GM04503 (cell line): ENCODE measurements around the gene NTRK3.

Experiments
- DNase-seq: peaks from one replicate; pipeline ENCODE4 v3.0.0-alpha.2; 2012; ENCODE audit warnings: low read depth

NTRK3 gene

GRCh38 chr15:88230823-88231222 lies 25.7 kb downstream of the NTRK3 start:
- DNase-seq: no peak

GRCh38 chr15:88225461-88225860 lies 31.1 kb downstream of the NTRK3 start:
- DNase-seq: no peak

GRCh38 chr15:88223084-88223483 lies 33.5 kb downstream of the NTRK3 start:
- no peak for DNase-seq

- no peak for DNase-seq
Observed at GRCh38 chr15:88221836-88222235, 34.7 kb downstream of the NTRK3 start.

- no peak for DNase-seq
Observed at GRCh38 chr15:88220443-88221335, 35.9 kb downstream of the NTRK3 start.

- DNase-seq: no peak
Observed at GRCh38 chr15:88219623-88220022, 36.9 kb downstream of the NTRK3 start.

GRCh38 chr15:88218557-88219221 lies 37.9 kb downstream of the NTRK3 start:
- no peak for DNase-seq

GRCh38 chr15:88215066-88215648 lies 41.4 kb downstream of the NTRK3 start:
- no peak for DNase-seq

GRCh38 chr15:88209111-88209510 lies 47.4 kb downstream of the NTRK3 start:
- no peak for DNase-seq

GRCh38 chr15:88208396-88208795 lies 48.1 kb downstream of the NTRK3 start:
- DNase-seq: no peak

- DNase-seq: no peak
Observed at GRCh38 chr15:88207565-88207964, 49.0 kb downstream of the NTRK3 start.

GRCh38 chr15:88204584-88204983 lies 52.0 kb downstream of the NTRK3 start:
- no peak for DNase-seq

- no peak for DNase-seq
Observed at GRCh38 chr15:88202231-88202630, 54.3 kb downstream of the NTRK3 start.

GRCh38 chr15:88201207-88201606 lies 55.3 kb downstream of the NTRK3 start:
- DNase-seq: no peak

GRCh38 chr15:88196961-88197360 lies 59.6 kb downstream of the NTRK3 start:
- no peak for DNase-seq

- DNase-seq: no peak
Observed at GRCh38 chr15:88194162-88194561, 62.4 kb downstream of the NTRK3 start.

- no peak for DNase-seq
Observed at GRCh38 chr15:88193415-88193814, 63.1 kb downstream of the NTRK3 start.

- DNase-seq: no peak
Observed at GRCh38 chr15:88191812-88192165, 64.8 kb downstream of the NTRK3 start.

GRCh38 chr15:88190232-88190631 lies 66.3 kb downstream of the NTRK3 start:
- DNase-seq: no peak

GRCh38 chr15:88188300-88188699 lies 68.2 kb downstream of the NTRK3 start:
- no peak for DNase-seq

- no peak for DNase-seq
Observed at GRCh38 chr15:88187195-88187594, 69.3 kb downstream of the NTRK3 start.

GRCh38 chr15:88185584-88185983 lies 71.0 kb downstream of the NTRK3 start:
- DNase-seq: no peak

GRCh38 chr15:88181613-88182012 lies 74.9 kb downstream of the NTRK3 start:
- DNase-seq: no peak
